Bronchial smooth muscle cell (primary cell): ENCODE measurements around the gene NUFIP1. TPM values are rescaled to one million over a fixed set of nuclear protein-coding genes. Genes with fewer than 3 reads are reported as not detected.

Source experiments
- total RNA-seq: library from RNA; depleted of rRNA; stranded (reverse); fragments of >200 nt; gene quantifications from 2 replicates; pipeline ENCODE4 v1.2.1, GENCODE V29; 2014

NUFIP1 gene
- total RNA-seq, result 1.0 and 1.6 TPM in 2 replicates

GRCh38 chr13:44989071-44989889, at the start of gene NUFIP1, which contains the start of gene GPALPP1:
TSS of gene NUFIP1 (minus strand) at chr13:44989471. CDS start at chr13:44989436, 35 bp downstream.
TSS of gene GPALPP1 (plus strand) at chr13:44989538. CDS start at chr13:44989655, 117 bp downstream.

Other genes starting within 250 kb of the NUFIP1 start
- 27.4 TPM in 2 replicates for gene GPALPP1, start 67 bp upstream of the NUFIP1 start, total RNA-seq
- 17.0 and 25.4 TPM in 2 replicates for gene GTF2F2, start 131.0 kb upstream of the NUFIP1 start, total RNA-seq
- gene KCTD4, start 211.6 kb upstream of the NUFIP1 start, total RNA-seq, result not detected in 2 replicates